K562 (cell line): ENCODE results near the gene MRPL10. TPM values are rescaled to one million over a fixed set of nuclear protein-coding genes. Genes with fewer than 3 reads are reported as not detected.

ENCODE experiments used
- ATAC-seq: fragments of 200-7000 bp; cut with Tn5 transposase; 3 replicates; pipeline ENCODE4 v1.9.1; 2020; ENCODE audit warnings: moderate library complexity
- BruUV-seq: library from RNA; stranded (reverse); fragments of 400-500 nt; replicated peaks from 2 replicates; lab custom pipeline; 2021; lab: Mats Ljungman, UMichigan
- CTCF ChIA-PET: fragments of 300-600 bp; formaldehyde crosslinking; extraction: SDS; loops from one replicate; lab custom pipeline; 2021; ENCODE audit warnings: low intra/inter-chr PET ratio; lab: Yijun Ruan, JAX
- POLR2A ChIA-PET: fragments of 300-600, 350-650 bp; sonication (Branson Sonifier 250); formaldehyde crosslinking; extraction: SDS; loops from one replicate; lab custom pipeline; 2021; ENCODE audit warnings: antibody characterized with exemption, inconsistent platforms; lab: Yijun Ruan, JAX
- DNase-seq, 4 experiments: peaks; one replicate each; pipeline versions ENCODE4 v3.0.0 to v3.0.0-alpha.2; 2011 to 2018; ENCODE audit warnings: low spot score in 3 of 4, mixed read lengths in 3 of 4; ENCODE audit errors: extremely low read depth in 1 of 4
- FAIRE-seq: peaks from 2 replicates; lab custom pipeline; 2011; peaks lifted over from hg19 to GRCh38; lab: Jason Lieb, UNC
- H2AFZ ChIP-seq: 2 replicates; pipeline ENCODE4 v1.6.0; 2011; ENCODE audit warnings: low read depth, low read length, control low read depth, inconsistent platforms
- H3K27ac ChIP-seq: fragments of 200-600 bp; 3 replicates; pipeline ENCODE4 v1.8.0; 2011; ENCODE audit warnings: low read depth, mild to moderate bottlenecking, control low read depth, inconsistent platforms, low read length, moderate library complexity, mixed read lengths; ENCODE audit errors: extremely low read depth
- H3K27me3 ChIP-seq, 2 experiments: fragments of 300-600 bp in 1 of 2; 2 replicates in 1 of 2; 3 replicates in 1 of 2; pipeline versions ENCODE4 v1.6.0 to v1.8.0; 2011; ENCODE audit warnings: inconsistent platforms in 2 of 2, low read length in 2 of 2, mild to moderate bottlenecking in 1 of 2, mixed read lengths in 1 of 2, moderate library complexity in 1 of 2; ENCODE audit not compliant: control insufficient read depth in 2 of 2, insufficient read depth in 2 of 2
- H3K36me3 ChIP-seq: fragments of 300-600 bp; 3 replicates; pipeline ENCODE4 v1.8.0; 2011; ENCODE audit warnings: mild to moderate bottlenecking, low read length, inconsistent platforms; ENCODE audit not compliant: control insufficient read depth, insufficient read depth
- H3K4me1 ChIP-seq, 2 experiments: fragments of 200-600 bp in 1 of 2; replicated peaks in 1 of 2; 2 replicates in 1 of 2; 3 replicates in 1 of 2; pipeline versions ENCODE4 v1.5.1 to v1.8.0; 2011; ENCODE audit warnings: inconsistent platforms in 2 of 2, low read length in 2 of 2, mild to moderate bottlenecking in 1 of 2, mixed read lengths in 1 of 2, moderate library complexity in 1 of 2; ENCODE audit not compliant: control insufficient read depth in 2 of 2, insufficient read depth in 2 of 2
- H3K4me2 ChIP-seq: 2 replicates; pipeline ENCODE4 v1.6.1; 2011; ENCODE audit warnings: low read length, control low read depth, inconsistent platforms, mixed read lengths; ENCODE audit not compliant: insufficient read depth
- H3K4me3 ChIP-seq: fragments of 200-600 bp; sonication (generic), shearing (Covaris generic); 2 replicates; pipeline ENCODE4 v1.5.1; 2016; ENCODE audit warnings: control low read depth, inconsistent platforms
- H3K79me2 ChIP-seq: fragments of 200-600 bp; 3 replicates; pipeline ENCODE4 v1.8.0; 2011; ENCODE audit warnings: low read length, inconsistent platforms; ENCODE audit not compliant: control insufficient read depth, insufficient read depth
- H3K9ac ChIP-seq, 2 experiments: 2 replicates each; pipeline versions ENCODE4 v1.6.0 to v1.6.1; 2011; ENCODE audit warnings: low read depth in 2 of 2, low read length in 2 of 2, control low read depth in 1 of 2, inconsistent platforms in 1 of 2, mild to moderate bottlenecking in 1 of 2, mixed read lengths in 1 of 2; ENCODE audit not compliant: insufficient read depth in 1 of 2
- H3K9me1 ChIP-seq: one replicate; pipeline ENCODE4 v1.6.0; 2011; ENCODE audit warnings: inconsistent platforms, mild to moderate bottlenecking, low read length, moderate library complexity; ENCODE audit not compliant: control insufficient read depth, insufficient read depth
- H3K9me3 ChIP-seq: replicated peaks from 2 replicates; pipeline ENCODE4 v1.5.1; 2011; ENCODE audit warnings: low read depth, low read length, inconsistent platforms; ENCODE audit not compliant: control insufficient read depth, insufficient read depth
- H4K20me1 ChIP-seq: replicated peaks from 2 replicates; pipeline ENCODE4 v1.6.1; 2011; ENCODE audit warnings: low read length, inconsistent platforms, mixed read lengths; ENCODE audit not compliant: control insufficient read depth, insufficient read depth
- CSDE1 ChIP-seq, 2 experiments: fragments of 450-650 bp; IDR thresholded peaks; 2 replicates each; pipeline ENCODE4 v1.6.1; 2016; ENCODE audit warnings: mild to moderate bottlenecking in 1 of 2
- GABPB2 ChIP-seq: fragments of 250-450 bp; sonication (Bioruptor Pico); conservative IDR thresholded peaks from 2 replicates; pipeline ENCODE4 v1.5.1; 2021; ENCODE audit warnings: mild to moderate bottlenecking
- MXI1 ChIP-seq: IDR thresholded peaks from 2 replicates; pipeline ENCODE4 v1.6.1; 2011; ENCODE audit warnings: low read depth, mild to moderate bottlenecking, improper control_type of control experiment, low read length
- RBM34 ChIP-seq: fragments of 200-400 bp; formaldehyde crosslinking; IDR thresholded peaks from 2 replicates; pipeline ENCODE4 v1.6.1; 2018; ENCODE audit warnings: low read length, borderline replicate concordance; ENCODE audit not compliant: insufficient read depth
- RNF2 ChIP-seq: sonication (generic); IDR thresholded peaks from 2 replicates; pipeline ENCODE4 v1.6.1; 2016
- XRCC4 ChIP-seq: IDR thresholded peaks from one replicate; pipeline ENCODE4 v1.6.1; 2011; ENCODE audit not compliant: insufficient read depth, insufficient read length; ENCODE audit errors: extremely low read depth
- ZNF232 ChIP-seq: sonication (generic); formaldehyde crosslinking; IDR thresholded peaks from 2 replicates; pipeline ENCODE4 v1.8.0; 2022; ENCODE audit warnings: mild to moderate bottlenecking, missing genetic modification reagents
- WGBS: fragments of 100-300 bp; shearing (Covaris generic); methylation state at CpG from one replicate; pipeline ENCODE4 v1.1.6; 2016; ENCODE audit warnings: low coverage, mixed read lengths; ENCODE audit not compliant: insufficient coverage; ENCODE audit errors: missing lambda C conversion rate; 5-methylcytosine and 5-hydroxymethylcytosine counted together
- in situ Hi-C: fragments of 300-500 bp; cut with MboI; formaldehyde crosslinking; loops from 4 replicates; pipeline ENCODE4 v1.15.0; 2018; ENCODE audit warnings: inconsistent platforms, mixed read lengths
- intact Hi-C: fragments of 100-400 bp; cut with micrococcal nuclease; formaldehyde crosslinking; loops from 2 replicates; pipeline ENCODE4 v1.14.2; 2022
- polyA plus RNA-seq, 8 experiments: library from polyadenylated mRNA; depleted of rRNA in 4 of 8; stranded (reverse) in 5 of 8; unstranded in 3 of 8; fragments of >200 nt; fragmentation: Nextera tagmentation in 2 of 8; fragmentation: Illumina TruSeq in 1 of 8; extraction: Ambion mirVana in 2 of 8; extraction: Trizol in 1 of 8; gene quantifications; 2 replicates each; pipeline versions ENCODE4 v1.2.1 to v1.2.3, GENCODE V29; 2011 to 2014; ENCODE audit warnings: inconsistent platforms in 1 of 8, missing spikeins in 1 of 8
- total RNA-seq, 7 experiments: library from RNA; depleted of rRNA in 6 of 7; stranded (reverse); fragments of >200 nt in 6 of 7; fragmentation: Illumina TruSeq in 2 of 7; extraction: Trizol in 2 of 7; gene quantifications; 2 replicates each; pipeline versions ENCODE4 v1.2.1 to v1.2.3, GENCODE V29; 2011 to 2021; ENCODE audit warnings: low replicate concordance in 1 of 7
- TF ChIP-seq, protein P1 (sequence below): sonication (generic); IDR thresholded peaks from 2 replicates; pipeline ENCODE4 v1.6.1; 2016
- TF ChIP-seq, protein P2 (sequence below), 2 experiments: fragments of 450-650 bp in 1 of 2; IDR thresholded peaks; 2 replicates each; pipeline ENCODE4 v1.6.1; 2011 to 2017; ENCODE audit warnings: low read depth in 2 of 2, antibody characterized with exemption in 1 of 2, borderline replicate concordance in 1 of 2, low read length in 1 of 2, mild to moderate bottlenecking in 1 of 2, mixed read lengths in 1 of 2; ENCODE audit not compliant: control insufficient read depth in 1 of 2
- TF ChIP-seq, protein P3 (sequence below), 2 experiments: fragments of 150-350 bp in 1 of 2; IDR thresholded peaks; 2 replicates each; pipeline ENCODE4 v1.6.1; 2012 to 2016; ENCODE audit warnings: low read depth in 2 of 2, low read length in 2 of 2, mild to moderate bottlenecking in 1 of 2, moderate library complexity in 1 of 2
- TF ChIP-seq, protein P4 (sequence below): sonication (generic); formaldehyde crosslinking; IDR thresholded peaks from 2 replicates; pipeline ENCODE4 v1.8.0; 2022; ENCODE audit warnings: mild to moderate bottlenecking, low read depth, missing genetic modification reagents

MRPL10 gene
- total and polyA plus RNA-seq, 9 of the 15 experiments (the other 6 are each of a cell fraction or from before 2014, with no cell fraction given), result 27.8 to 105 (median 67.3) TPM

DNA sequence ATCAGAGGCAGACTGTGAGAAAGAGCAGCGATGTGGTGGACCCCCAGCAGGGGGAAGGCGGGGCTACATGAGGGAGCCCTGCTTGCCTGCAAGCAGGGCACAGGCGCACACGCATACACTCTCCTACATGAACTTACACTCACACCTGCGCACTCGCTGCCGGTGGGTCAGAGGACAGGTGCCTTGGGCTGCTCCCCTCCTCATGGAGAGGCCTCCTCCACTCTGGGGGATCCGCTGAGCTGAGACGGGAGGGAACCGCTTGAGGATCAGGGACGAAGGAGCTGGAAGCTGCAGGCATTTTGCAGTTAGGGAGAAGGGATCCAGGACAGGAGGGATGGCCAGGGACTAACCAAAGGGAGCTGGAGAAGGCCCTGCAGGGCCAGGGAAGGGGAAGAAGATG is 23.9 kb downstream of the MRPL10 start (continued):
- TF ChIP-seq, protein P1, sequence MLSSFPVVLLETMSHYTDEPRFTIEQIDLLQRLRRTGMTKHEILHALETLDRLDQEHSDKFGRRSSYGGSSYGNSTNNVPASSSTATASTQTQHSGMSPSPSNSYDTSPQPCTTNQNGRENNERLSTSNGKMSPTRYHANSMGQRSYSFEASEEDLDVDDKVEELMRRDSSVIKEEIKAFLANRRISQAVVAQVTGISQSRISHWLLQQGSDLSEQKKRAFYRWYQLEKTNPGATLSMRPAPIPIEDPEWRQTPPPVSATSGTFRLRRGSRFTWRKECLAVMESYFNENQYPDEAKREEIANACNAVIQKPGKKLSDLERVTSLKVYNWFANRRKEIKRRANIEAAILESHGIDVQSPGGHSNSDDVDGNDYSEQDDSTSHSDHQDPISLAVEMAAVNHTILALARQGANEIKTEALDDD, result no peak
- TF ChIP-seq GABPB2 (CRISPR knock-in tag), result no peak
- TF ChIP-seq XRCC4, result no peak

DNA sequence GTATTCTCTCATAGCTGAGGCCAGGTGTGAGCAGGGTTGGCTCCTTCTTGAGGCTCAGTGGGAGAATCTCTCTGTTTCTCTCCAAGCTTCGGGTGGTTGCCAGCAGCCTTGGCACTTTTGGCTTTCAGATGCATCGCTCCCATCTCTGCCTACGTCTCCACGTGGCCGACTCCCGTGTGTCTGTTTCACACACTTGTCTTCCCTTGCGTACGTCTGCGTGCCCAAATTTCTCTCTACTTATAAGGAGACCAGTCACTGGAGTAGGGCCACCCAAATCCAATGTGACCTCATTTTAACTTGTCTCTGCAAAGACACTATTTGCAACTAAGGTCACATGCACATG is 24.5 kb downstream of the MRPL10 start:
- in situ Hi-C loops, result no loop called here
- FAIRE-seq (no peak), DNase-seq (no peak), ATAC-seq (no peak)
- WGBS, result 53% methylated on average over 9 of the region's 9 CpGs
- peaks cover 22 to 36% of the 10 kb centered on the region in 2 experiments for H3K4me1 ChIP-seq
- no peaks in the 10 kb centered on the region for H3K9me3 ChIP-seq
- peaks cover 25% of the 10 kb centered on the region; the same call in 1 of the 3 replicates for H3K36me3 ChIP-seq
- 0 out of 2 replicates have a peak, but pooled peaks cover 8% of the 10 kb centered on the region for H4K20me1 ChIP-seq
- H3K9me1 ChIP-seq, result peaks cover 6% of the 10 kb centered on the region
- BruUV-seq, result no TSS peak
- H3K4me3 ChIP-seq, result no peak overlapping the region
- no peak overlapping the region for H3K9ac ChIP-seq
- H3K79me2 ChIP-seq, result no peaks in the 10 kb centered on the region
- H2AFZ ChIP-seq, result no peak overlapping the region
- CTCF ChIA-PET, result no interaction called here
- POLR2A ChIA-PET, result no interaction called here
- peaks cover 0 to 17% of the 10 kb centered on the region in 2 experiments; a peak in 2 of 5 replicates for H3K27me3 ChIP-seq
- intact Hi-C loops, result no loop called here
- H3K4me2 ChIP-seq, result no peak overlapping the region
- no peak overlapping the region for H3K27ac ChIP-seq
- TF ChIP-seq, protein P2, sequence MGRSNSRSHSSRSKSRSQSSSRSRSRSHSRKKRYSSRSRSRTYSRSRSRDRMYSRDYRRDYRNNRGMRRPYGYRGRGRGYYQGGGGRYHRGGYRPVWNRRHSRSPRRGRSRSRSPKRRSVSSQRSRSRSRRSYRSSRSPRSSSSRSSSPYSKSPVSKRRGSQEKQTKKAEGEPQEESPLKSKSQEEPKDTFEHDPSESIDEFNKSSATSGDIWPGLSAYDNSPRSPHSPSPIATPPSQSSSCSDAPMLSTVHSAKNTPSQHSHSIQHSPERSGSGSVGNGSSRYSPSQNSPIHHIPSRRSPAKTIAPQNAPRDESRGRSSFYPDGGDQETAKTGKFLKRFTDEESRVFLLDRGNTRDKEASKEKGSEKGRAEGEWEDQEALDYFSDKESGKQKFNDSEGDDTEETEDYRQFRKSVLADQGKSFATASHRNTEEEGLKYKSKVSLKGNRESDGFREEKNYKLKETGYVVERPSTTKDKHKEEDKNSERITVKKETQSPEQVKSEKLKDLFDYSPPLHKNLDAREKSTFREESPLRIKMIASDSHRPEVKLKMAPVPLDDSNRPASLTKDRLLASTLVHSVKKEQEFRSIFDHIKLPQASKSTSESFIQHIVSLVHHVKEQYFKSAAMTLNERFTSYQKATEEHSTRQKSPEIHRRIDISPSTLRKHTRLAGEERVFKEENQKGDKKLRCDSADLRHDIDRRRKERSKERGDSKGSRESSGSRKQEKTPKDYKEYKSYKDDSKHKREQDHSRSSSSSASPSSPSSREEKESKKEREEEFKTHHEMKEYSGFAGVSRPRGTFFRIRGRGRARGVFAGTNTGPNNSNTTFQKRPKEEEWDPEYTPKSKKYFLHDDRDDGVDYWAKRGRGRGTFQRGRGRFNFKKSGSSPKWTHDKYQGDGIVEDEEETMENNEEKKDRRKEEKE (IDR thresholded peaks at IDR 0.05; ENCODE audit: borderline replicate concordance in 1 of 2, control insufficient read depth in 1 of 2, low read depth in 2 of 2, low read length in 1 of 2), result no peak
- TF ChIP-seq ZNF232 (CRISPR knock-in tag) (no peak), MXI1 (no peak), RBM34 (no peak), CSDE1 (IDR thresholded peaks at IDR 0.05) (no peak), RNF2 (no peak)
- TF ChIP-seq, protein P3, sequence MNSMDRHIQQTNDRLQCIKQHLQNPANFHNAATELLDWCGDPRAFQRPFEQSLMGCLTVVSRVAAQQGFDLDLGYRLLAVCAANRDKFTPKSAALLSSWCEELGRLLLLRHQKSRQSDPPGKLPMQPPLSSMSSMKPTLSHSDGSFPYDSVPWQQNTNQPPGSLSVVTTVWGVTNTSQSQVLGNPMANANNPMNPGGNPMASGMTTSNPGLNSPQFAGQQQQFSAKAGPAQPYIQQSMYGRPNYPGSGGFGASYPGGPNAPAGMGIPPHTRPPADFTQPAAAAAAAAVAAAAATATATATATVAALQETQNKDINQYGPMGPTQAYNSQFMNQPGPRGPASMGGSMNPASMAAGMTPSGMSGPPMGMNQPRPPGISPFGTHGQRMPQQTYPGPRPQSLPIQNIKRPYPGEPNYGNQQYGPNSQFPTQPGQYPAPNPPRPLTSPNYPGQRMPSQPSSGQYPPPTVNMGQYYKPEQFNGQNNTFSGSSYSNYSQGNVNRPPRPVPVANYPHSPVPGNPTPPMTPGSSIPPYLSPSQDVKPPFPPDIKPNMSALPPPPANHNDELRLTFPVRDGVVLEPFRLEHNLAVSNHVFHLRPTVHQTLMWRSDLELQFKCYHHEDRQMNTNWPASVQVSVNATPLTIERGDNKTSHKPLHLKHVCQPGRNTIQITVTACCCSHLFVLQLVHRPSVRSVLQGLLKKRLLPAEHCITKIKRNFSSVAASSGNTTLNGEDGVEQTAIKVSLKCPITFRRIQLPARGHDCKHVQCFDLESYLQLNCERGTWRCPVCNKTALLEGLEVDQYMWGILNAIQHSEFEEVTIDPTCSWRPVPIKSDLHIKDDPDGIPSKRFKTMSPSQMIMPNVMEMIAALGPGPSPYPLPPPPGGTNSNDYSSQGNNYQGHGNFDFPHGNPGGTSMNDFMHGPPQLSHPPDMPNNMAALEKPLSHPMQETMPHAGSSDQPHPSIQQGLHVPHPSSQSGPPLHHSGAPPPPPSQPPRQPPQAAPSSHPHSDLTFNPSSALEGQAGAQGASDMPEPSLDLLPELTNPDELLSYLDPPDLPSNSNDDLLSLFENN (IDR thresholded peaks at IDR 0.05; ENCODE audit: low read depth in 2 of 2, low read length in 2 of 2), result no peak
- TF ChIP-seq, protein P4, sequence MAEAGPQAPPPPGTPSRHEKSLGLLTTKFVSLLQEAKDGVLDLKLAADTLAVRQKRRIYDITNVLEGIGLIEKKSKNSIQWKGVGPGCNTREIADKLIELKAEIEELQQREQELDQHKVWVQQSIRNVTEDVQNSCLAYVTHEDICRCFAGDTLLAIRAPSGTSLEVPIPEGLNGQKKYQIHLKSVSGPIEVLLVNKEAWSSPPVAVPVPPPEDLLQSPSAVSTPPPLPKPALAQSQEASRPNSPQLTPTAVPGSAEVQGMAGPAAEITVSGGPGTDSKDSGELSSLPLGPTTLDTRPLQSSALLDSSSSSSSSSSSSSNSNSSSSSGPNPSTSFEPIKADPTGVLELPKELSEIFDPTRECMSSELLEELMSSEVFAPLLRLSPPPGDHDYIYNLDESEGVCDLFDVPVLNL (CRISPR knock-in tag), result no peak
